GM18907 (cell line): Measurements from ENCODE around the gene NIPA2.

Experiments
- ATAC-seq: cut with Tn5 transposase; IDR thresholded peaks from one replicate; pipeline ENCODE4 v1.9.1; 2021; ENCODE audit warnings: mild to moderate bottlenecking, moderate library complexity; ENCODE audit not compliant: unreplicated experiment

The NIPA2 gene

GRCh38 chr15:22895465-22896190, 57.2 kb downstream of the NIPA2 start:
- ATAC-seq, result peak; percentile 86

- ATAC-seq, result no peak
These were observed 63.6 kb downstream of the NIPA2 start for GRCh38 chr15:22902046-22902445.

- ATAC-seq, result no peak
These were observed 64.1 kb downstream of the NIPA2 start for GRCh38 chr15:22902578-22902977.

GRCh38 chr15:22902981-22903380, 64.5 kb downstream of the NIPA2 start:
- ATAC-seq, result no peak

- no peak for ATAC-seq
These were observed 65.0 kb downstream of the NIPA2 start for GRCh38 chr15:22903427-22903826.

- no peak for ATAC-seq
These were observed 65.6 kb downstream of the NIPA2 start for GRCh38 chr15:22903961-22904534.

GRCh38 chr15:22904736-22905135, 66.3 kb downstream of the NIPA2 start:
- ATAC-seq, result no peak

GRCh38 chr15:22907161-22907950, 68.9 kb downstream of the NIPA2 start:
- no peak for ATAC-seq

- ATAC-seq, result no peak
These were observed 70.4 kb downstream of the NIPA2 start for GRCh38 chr15:22908830-22909229.

- ATAC-seq, result no peak
These were observed 72.8 kb downstream of the NIPA2 start for GRCh38 chr15:22911306-22911705.

- no peak for ATAC-seq
These were observed 73.8 kb downstream of the NIPA2 start for GRCh38 chr15:22912256-22912655.

- no peak for ATAC-seq
These were observed 75.3 kb downstream of the NIPA2 start for GRCh38 chr15:22913646-22914380.

GRCh38 chr15:22915866-22916515, 77.5 kb downstream of the NIPA2 start:
- no peak for ATAC-seq

- ATAC-seq, result no peak
These were observed 78.3 kb downstream of the NIPA2 start for GRCh38 chr15:22916606-22917350.

GRCh38 chr15:22917556-22917955, 79.1 kb downstream of the NIPA2 start:
- no peak for ATAC-seq
